Mononuclear cell (primary cell): ENCODE data around the gene LIPA. TPM values are rescaled to one million over a fixed set of nuclear protein-coding genes. Genes with fewer than 3 reads are reported as not detected.

Experiments used
- total RNA-seq: library from RNA; depleted of rRNA; stranded (reverse); fragments of >200 nt; gene quantifications from one replicate; pipeline ENCODE4 v1.2.3, GENCODE V29; 2012

Gene LIPA
- total RNA-seq, 1 donor: 45.0 TPM

Other genes starting within 250 kb of the LIPA start
- gene CH25H, start 44.5 kb downstream of the LIPA start, total RNA-seq: 0.63 TPM
- 99.4 TPM for gene IFIT2, start 50.3 kb upstream of the LIPA start, total RNA-seq
- gene IFIT3, start 76.2 kb upstream of the LIPA start, total RNA-seq: 30.7 TPM
- gene IFIT1B, start 126.3 kb upstream of the LIPA start, total RNA-seq: 0.10 TPM
- 5.9 TPM for gene IFIT1, start 140.8 kb upstream of the LIPA start, total RNA-seq
- 50.7 TPM for gene IFIT5, start 162.8 kb upstream of the LIPA start, total RNA-seq